Left ventricle myocardium inferior (tissue), 1 donor: ENCODE data around the gene AUTS2. TPM values are rescaled to one million over a fixed set of nuclear protein-coding genes. Genes with fewer than 3 reads are reported as not detected.

Source experiments
- DNase-seq: peaks from one replicate; pipeline ENCODE4 v3.0.0-alpha.2; 2020
- H3K27ac ChIP-seq: fragments of 200-600 bp; replicated peaks from 2 replicates; pipeline ENCODE4 v1.8.0; 2021
- H3K27me3 ChIP-seq: fragments of 200-600 bp; 2 replicates; pipeline ENCODE4 v1.8.0; 2021; ENCODE audit warnings: low read depth
- H3K36me3 ChIP-seq: fragments of 200-600 bp; 2 replicates; pipeline ENCODE4 v1.8.0; 2021
- H3K4me1 ChIP-seq: fragments of 200-600 bp; 2 replicates; pipeline ENCODE4 v1.8.0; 2021
- H3K4me3 ChIP-seq: fragments of 200-600 bp; 2 replicates; pipeline ENCODE4 v1.8.0; 2021; ENCODE audit warnings: mild to moderate bottlenecking, moderate library complexity
- H3K9me3 ChIP-seq: fragments of 200-600 bp; replicated peaks from 2 replicates; pipeline ENCODE4 v1.8.0; 2021
- intact Hi-C: fragments of 100-400 bp; cut with micrococcal nuclease; formaldehyde crosslinking; loops from one replicate; pipeline ENCODE4 v1.11.0; 2022
- total RNA-seq: library from RNA; stranded (reverse); fragmentation: NEBNext Ultra II Directional; extraction: Animal tissue kit (Norgen Biotek cat#: 25700); gene quantifications from one replicate; pipeline ENCODE4 v1.2.1, GENCODE V29; 2021
- TF ChIP-seq, protein P1 (sequence below): fragments of 200-600 bp; IDR thresholded peaks from 2 replicates; pipeline ENCODE4 v1.8.0; 2021; ENCODE audit warnings: antibody characterized with exemption, mild to moderate bottlenecking, borderline replicate concordance
- donor health status: DM: no; HTN: yes; CAD: no; lungs with severe emphysema.

Gene AUTS2
- total RNA-seq, 1 donor from 2014 or later = 10.5 TPM

GRCh38 chr7:69656077-69656476, 57.8 kb downstream of the AUTS2 start:
- no peak for DNase-seq
- intact Hi-C loops = no loop called here
- Histone ChIP-seq H3K4me1 (peaks cover 53% of the 10 kb centered on the region), H3K27me3 (no peaks in the 10 kb centered on the region), H3K4me3 (no peak overlapping the region), H3K36me3 (no peaks in the 10 kb centered on the region), H3K9me3 (no peaks in the 10 kb centered on the region), H3K27ac (peak overlapping the region; percentile 60)
- TF ChIP-seq, protein P1, sequence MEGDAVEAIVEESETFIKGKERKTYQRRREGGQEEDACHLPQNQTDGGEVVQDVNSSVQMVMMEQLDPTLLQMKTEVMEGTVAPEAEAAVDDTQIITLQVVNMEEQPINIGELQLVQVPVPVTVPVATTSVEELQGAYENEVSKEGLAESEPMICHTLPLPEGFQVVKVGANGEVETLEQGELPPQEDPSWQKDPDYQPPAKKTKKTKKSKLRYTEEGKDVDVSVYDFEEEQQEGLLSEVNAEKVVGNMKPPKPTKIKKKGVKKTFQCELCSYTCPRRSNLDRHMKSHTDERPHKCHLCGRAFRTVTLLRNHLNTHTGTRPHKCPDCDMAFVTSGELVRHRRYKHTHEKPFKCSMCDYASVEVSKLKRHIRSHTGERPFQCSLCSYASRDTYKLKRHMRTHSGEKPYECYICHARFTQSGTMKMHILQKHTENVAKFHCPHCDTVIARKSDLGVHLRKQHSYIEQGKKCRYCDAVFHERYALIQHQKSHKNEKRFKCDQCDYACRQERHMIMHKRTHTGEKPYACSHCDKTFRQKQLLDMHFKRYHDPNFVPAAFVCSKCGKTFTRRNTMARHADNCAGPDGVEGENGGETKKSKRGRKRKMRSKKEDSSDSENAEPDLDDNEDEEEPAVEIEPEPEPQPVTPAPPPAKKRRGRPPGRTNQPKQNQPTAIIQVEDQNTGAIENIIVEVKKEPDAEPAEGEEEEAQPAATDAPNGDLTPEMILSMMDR = no peak

DNA sequence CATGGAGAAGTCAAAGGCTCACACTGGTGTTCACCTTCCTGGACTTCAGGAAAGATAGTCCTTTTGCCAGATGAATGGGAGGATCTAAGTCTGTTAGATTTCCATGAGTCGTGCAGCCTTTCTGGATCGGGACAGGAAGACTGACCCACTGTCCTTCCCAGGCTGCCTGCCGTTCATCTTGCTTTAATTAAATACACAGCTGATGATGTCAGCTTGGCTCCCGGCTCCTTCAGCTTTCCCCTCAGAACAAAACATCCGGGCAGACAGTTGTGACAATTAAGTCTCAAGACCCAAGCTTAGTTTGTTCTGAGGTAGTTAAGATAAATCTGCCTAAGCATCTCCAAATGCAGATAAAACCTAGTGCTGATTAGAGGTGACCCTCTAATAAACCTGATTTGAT, 58.6 kb downstream of the AUTS2 start:
- Histone ChIP-seq H3K9me3 (no peaks in the 10 kb centered on the region), H3K4me1 (peaks cover 53% of the 10 kb centered on the region), H3K36me3 (no peaks in the 10 kb centered on the region), H3K27me3 (no peaks in the 10 kb centered on the region), H3K27ac (peak overlapping the region; percentile 60), H3K4me3 (peak overlapping the region; percentile 0)
- intact Hi-C loops = no loop called here
- TF ChIP-seq, protein P1 = no peak
- DNase-seq = peak; percentile 62

DNA sequence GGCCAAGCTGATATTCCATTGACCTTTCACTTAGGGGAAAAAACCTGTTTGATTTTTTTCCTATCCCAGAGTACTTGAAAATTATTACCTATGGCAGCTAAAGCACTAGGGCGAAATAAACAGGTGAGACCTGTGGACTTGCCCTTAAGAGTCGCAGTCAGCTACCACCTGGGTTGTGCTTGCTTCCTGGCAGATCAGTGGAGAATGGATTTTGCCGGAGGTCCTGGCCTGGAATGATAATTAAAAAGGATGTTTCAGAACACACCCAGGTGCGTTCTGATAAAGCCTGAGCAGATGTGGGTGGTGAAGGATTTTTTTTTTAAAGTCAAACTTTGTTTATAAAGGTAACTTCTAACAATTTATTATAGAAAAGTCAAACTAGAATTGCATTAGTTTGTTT, 59.1 kb downstream of the AUTS2 start:
- DNase-seq = no peak
- H3K4me3 ChIP-seq = peak overlapping the region; percentile 0
- H3K36me3 ChIP-seq = no peaks in the 10 kb centered on the region
- no peaks in the 10 kb centered on the region for H3K9me3 ChIP-seq
- intact Hi-C loops = no loop called here
- no peaks in the 10 kb centered on the region for H3K27me3 ChIP-seq
- peak overlapping the region; percentile 60 for H3K27ac ChIP-seq
- H3K4me1 ChIP-seq = peaks cover 53% of the 10 kb centered on the region
- TF ChIP-seq, protein P1 = no peak

GRCh38 chr7:69657985-69658384, 59.7 kb downstream of the AUTS2 start:
- Histone ChIP-seq H3K4me1 (peaks cover 48% of the 10 kb centered on the region), H3K9me3 (no peaks in the 10 kb centered on the region), H3K4me3 (no peak overlapping the region), H3K27ac (no peak overlapping the region), H3K27me3 (no peaks in the 10 kb centered on the region), H3K36me3 (no peaks in the 10 kb centered on the region)
- intact Hi-C loops = no loop called here
- TF ChIP-seq, protein P1 = no peak
- no peak for DNase-seq

- Histone ChIP-seq H3K27ac (no peak overlapping the region), H3K27me3 (no peaks in the 10 kb centered on the region), H3K4me3 (no peak overlapping the region), H3K36me3 (no peaks in the 10 kb centered on the region), H3K9me3 (no peaks in the 10 kb centered on the region), H3K4me1 (peaks cover 30% of the 10 kb centered on the region)
- no peak for DNase-seq
- TF ChIP-seq, protein P1 = no peak
- intact Hi-C loops = no loop called here
Measured at GRCh38 chr7:69659983-69660382, 61.7 kb downstream of the AUTS2 start.

GRCh38 chr7:69661342-69661741, 63.1 kb downstream of the AUTS2 start:
- intact Hi-C loops = no loop called here
- Histone ChIP-seq H3K27me3 (no peaks in the 10 kb centered on the region), H3K4me1 (peaks cover 16% of the 10 kb centered on the region), H3K4me3 (no peak overlapping the region), H3K9me3 (no peaks in the 10 kb centered on the region), H3K27ac (no peak overlapping the region), H3K36me3 (no peaks in the 10 kb centered on the region)
- TF ChIP-seq, protein P1 = no peak
- DNase-seq = no peak
